Kidney (tissue), 14 donors: ENCODE results near the gene MYL10. TPM values are rescaled to one million over a fixed set of nuclear protein-coding genes. Genes with fewer than 3 reads are reported as not detected.

ENCODE experiments used
- DNase-seq, 5 donors: peaks; one replicate each; pipeline ENCODE4 v3.0.0-alpha.2; 2013 to 2020
- FAIRE-seq: peaks from 2 replicates; lab custom pipeline; 2012; peaks lifted over from hg19 to GRCh38; lab: Jason Lieb, UNC
- H3K27ac ChIP-seq, 2 donors: one replicate each; pipeline ENCODE4 v1.7.0; 2013; ENCODE audit warnings: low read depth in 2 of 2, low read length in 2 of 2, inconsistent platforms in 1 of 2
- H3K27me3 ChIP-seq: one replicate; pipeline ENCODE4 v1.7.1; 2013; ENCODE audit warnings: low read length, inconsistent platforms; ENCODE audit not compliant: control insufficient read depth, insufficient read depth
- H3K36me3 ChIP-seq, 3 donors: one replicate each; pipeline versions ENCODE4 v1.7.0 to v1.7.1; 2013; ENCODE audit warnings: low read length in 3 of 3, control low read depth in 1 of 3, inconsistent platforms in 1 of 3; ENCODE audit not compliant: insufficient read depth in 3 of 3, control insufficient read depth in 2 of 3
- H3K4me1 ChIP-seq, 3 donors: one replicate each; pipeline versions ENCODE4 v1.7.0 to v1.7.1; 2013; ENCODE audit warnings: low read length in 3 of 3, inconsistent platforms in 1 of 3, low read depth in 1 of 3; ENCODE audit not compliant: control insufficient read depth in 2 of 3, insufficient read depth in 2 of 3
- H3K4me3 ChIP-seq, 3 donors: one replicate each; pipeline versions ENCODE4 v1.7.0 to v1.8.1; 2013; ENCODE audit warnings: low read length in 3 of 3, control low read depth in 1 of 3, inconsistent platforms in 1 of 3
- H3K9ac ChIP-seq, 3 donors: one replicate each; pipeline versions ENCODE4 v1.7.0 to v1.7.1; 2013; ENCODE audit warnings: low read length in 3 of 3, control low read depth in 1 of 3, inconsistent platforms in 1 of 3
- H3K9me3 ChIP-seq, 3 donors: one replicate each; pipeline versions ENCODE4 v1.7.0 to v1.7.1; 2013; ENCODE audit warnings: low read length in 3 of 3, control low read depth in 1 of 3, inconsistent platforms in 1 of 3; ENCODE audit not compliant: control insufficient read depth in 2 of 3, insufficient read depth in 1 of 3
- CTCF ChIP-seq: IDR thresholded peaks from 3 replicates; pipeline ENCODE4 v1.5.1; 2012; ENCODE audit warnings: mild to moderate bottlenecking, moderate library complexity, borderline replicate concordance; ENCODE audit not compliant: insufficient read depth; ENCODE audit errors: extremely low read depth
- intact Hi-C: fragments of 100-400 bp; cut with DNase I; formaldehyde crosslinking; loops from one replicate; pipeline ENCODE4 v1.11.1; 2022
- polyA plus RNA-seq: library from polyadenylated mRNA; stranded (reverse); fragments of 350-450 nt; fragmentation: Illumina TruSeq; extraction: RNeasy Lipid Tissue Mini Kit (QIAGEN cat#74804); gene quantifications from one replicate; pipeline ENCODE4 v1.2.3, GENCODE V29; 2014; ENCODE audit warnings: low read depth, low replicate concordance; ENCODE audit not compliant: insufficient read depth
- total RNA-seq: library from RNA; stranded (reverse); fragmentation: NEBNext Ultra II Directional; extraction: Animal tissue kit (Norgen Biotek cat#: 25700); gene quantifications from one replicate; pipeline ENCODE4 v1.2.1, GENCODE V29; 2021
- donor health status: control.
- donor health status: control.
- donor health status: control.
- donor health status: control.
- donor health status: control.
- donor health status: DM: yes; HTN: yes; CAD: no.
- donor health status: Normal renal cell carcinoma (clear cell type).

MYL10 gene
- total and polyA plus RNA-seq, 2 donors from 2014 or later, result not detected

- TF ChIP-seq CTCF, result no peak
- FAIRE-seq (no peak), DNase-seq (peak in 1 of 5 donors; percentile 34)
- H3K9me3 ChIP-seq, result peaks cover 0 to under 1% (median 0%) of the 10 kb centered on the region in 3 donors
- H3K4me1 ChIP-seq, result no peaks in the 10 kb centered on the region
- H3K9ac ChIP-seq, result no peak overlapping the region
- intact Hi-C loops, result no loop called here
- no peaks in the 10 kb centered on the region for H3K36me3 ChIP-seq
- no peak overlapping the region for H3K4me3 ChIP-seq
- H3K27ac ChIP-seq, result no peak overlapping the region
- no peaks in the 10 kb centered on the region for H3K27me3 ChIP-seq
These were observed 38.2 kb downstream of the MYL10 start for GRCh38 chr7:101590663-101591435.

GRCh38 chr7:101589976-101590662 is 39.0 kb downstream of the MYL10 start:
- intact Hi-C loops, result no loop called here
- Histone ChIP-seq H3K36me3 (no peaks in the 10 kb centered on the region), H3K4me1 (no peaks in the 10 kb centered on the region), H3K9ac (no peak overlapping the region), H3K9me3 (no peaks in the 10 kb centered on the region), H3K27ac (no peak overlapping the region), H3K4me3 (no peak overlapping the region), H3K27me3 (no peaks in the 10 kb centered on the region)
- no peak for TF ChIP-seq CTCF
- DNase-seq (peak in 1 of 5 donors; percentile 26), FAIRE-seq (no peak)

GRCh38 chr7:101589052-101589451 is 40.0 kb downstream of the MYL10 start:
- H3K36me3 ChIP-seq, result no peaks in the 10 kb centered on the region
- H3K27me3 ChIP-seq, result no peaks in the 10 kb centered on the region
- FAIRE-seq, result no peak
- no peak overlapping the region for H3K27ac ChIP-seq
- no peak overlapping the region for H3K9ac ChIP-seq
- peak in 1 of 5 donors; percentile 30 for DNase-seq
- H3K4me3 ChIP-seq, result no peak overlapping the region
- TF ChIP-seq CTCF, result no peak
- intact Hi-C loops, result no loop called here
- H3K9me3 ChIP-seq, result no peaks in the 10 kb centered on the region
- no peaks in the 10 kb centered on the region for H3K4me1 ChIP-seq
